AG08395 (cell line): ENCODE data around the gene PRKAR1B.
"Not testable (repeated sequence)": the region's sequence is repeated elsewhere in the genome, so short reads cannot be mapped to it uniquely, and the experiment has no call there.

Source experiments
- DNase-seq: peaks from one replicate; pipeline ENCODE4 v3.0.0; 2012; ENCODE audit warnings: mixed read lengths, low spot score

Gene PRKAR1B

DNA sequence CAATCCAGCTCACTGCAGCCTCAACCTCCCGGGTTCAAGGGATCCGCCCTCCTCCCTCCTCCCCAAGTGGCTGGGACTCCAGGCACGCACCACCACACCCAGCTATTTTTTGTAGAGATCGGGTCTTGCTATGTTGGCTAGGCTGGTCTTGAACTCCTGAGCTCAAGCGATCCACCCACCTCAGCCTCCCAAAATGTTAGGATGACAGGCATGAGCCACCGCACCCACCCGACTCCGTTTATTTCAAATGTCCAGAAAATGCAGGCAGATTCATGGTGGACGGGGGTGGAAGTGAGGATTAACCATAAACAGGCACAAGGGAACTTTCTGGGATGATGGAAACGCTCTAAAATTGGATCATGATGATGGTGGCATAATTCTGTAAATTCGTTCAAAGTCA is 85.1 kb downstream of the PRKAR1B start:
- no peak for DNase-seq

DNA sequence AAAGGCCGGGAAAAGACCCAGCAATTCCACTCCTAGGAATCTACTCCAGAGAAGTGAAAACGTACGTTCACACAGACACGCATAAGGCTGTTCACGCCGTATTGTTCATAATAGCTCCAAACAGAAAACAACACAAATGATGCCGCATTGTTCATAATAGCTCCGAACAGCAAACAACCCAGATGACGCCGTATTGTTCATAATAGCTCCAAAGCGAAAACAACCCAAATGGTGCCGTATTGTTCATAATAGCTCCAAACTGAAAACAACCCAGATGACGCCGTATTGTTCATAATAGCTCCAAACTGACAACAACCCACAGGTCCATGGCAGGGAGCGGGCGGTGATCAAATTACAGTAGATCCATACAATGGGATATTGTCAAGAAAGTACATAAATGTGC is 85.8 kb downstream of the PRKAR1B start:
- no peak for DNase-seq

DNA sequence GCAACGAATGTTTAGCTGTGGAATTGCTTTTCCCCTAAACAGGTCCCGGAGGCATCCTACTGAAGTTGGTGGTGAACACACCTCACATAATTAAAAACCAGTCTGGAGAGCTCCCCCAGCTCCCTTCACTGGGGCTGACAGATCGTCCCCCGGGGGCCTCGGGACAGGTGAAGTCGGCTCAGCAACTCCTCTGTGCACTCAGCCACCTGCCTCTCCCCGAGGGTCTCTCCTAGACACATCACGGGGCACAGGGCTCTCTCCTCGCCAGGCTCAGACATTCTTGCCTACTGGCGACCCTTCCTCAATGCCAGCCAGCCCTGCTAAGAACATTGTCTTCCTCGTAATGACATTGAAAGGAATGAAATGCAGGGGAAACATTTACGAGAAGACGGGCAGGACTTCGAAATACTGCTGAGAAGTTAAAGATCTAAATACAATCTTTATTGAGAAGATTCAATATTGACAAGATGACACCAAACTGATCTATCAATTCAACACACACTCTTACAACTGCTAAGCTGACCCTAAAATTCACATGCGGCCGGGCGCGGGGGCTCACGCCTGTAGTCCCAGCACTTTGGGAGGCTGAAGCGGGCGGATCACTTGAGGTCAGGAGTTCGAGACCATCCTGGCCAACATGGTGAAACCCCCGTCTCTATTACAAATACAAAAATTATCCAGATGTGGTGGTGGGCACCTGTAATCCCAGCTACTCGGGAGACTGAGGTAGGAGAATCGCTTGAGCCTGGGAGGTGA is 88.6 kb downstream of the PRKAR1B start:
- DNase-seq: no peak

DNA sequence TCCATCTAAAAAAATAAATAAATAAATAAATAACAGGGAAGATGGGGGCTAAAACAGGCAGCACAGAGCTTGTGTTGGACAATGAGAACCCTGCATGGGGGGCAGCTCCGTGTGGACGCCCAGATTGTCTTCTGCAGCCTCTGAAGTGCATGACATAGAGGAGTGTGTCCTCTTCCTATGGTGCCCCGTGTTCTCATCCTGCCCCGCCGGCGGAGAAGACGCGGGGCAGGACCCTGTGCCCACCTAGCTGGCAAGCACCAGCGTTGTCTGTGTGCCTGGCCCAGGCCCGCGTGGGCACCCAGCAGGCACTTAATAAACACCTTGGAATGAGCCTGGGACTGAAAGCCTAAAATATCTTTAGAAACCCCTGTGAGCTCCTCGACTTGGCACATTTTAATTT is 89.3 kb downstream of the PRKAR1B start:
- no peak for DNase-seq

DNA sequence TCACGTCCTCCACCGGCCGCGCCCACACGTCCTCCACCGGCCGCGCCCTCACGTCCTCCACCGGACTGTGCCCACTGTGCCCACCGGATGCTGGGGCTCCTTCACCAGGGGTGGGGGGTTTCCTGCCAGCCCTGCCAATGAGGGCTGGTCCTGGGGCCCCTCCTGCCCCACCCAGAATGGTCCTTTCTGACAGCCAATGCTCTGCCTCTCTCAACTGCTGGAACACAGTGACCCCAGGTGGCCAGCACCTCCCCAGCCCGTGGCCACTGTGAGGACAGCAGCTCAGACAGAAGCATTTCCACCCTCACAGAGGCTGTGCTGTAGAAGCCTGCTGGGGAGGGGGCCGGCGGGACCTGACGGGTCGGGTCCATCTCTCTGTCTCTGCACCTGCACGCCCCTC is 90.7 kb downstream of the PRKAR1B start:
- DNase-seq: peak; percentile 50

DNA sequence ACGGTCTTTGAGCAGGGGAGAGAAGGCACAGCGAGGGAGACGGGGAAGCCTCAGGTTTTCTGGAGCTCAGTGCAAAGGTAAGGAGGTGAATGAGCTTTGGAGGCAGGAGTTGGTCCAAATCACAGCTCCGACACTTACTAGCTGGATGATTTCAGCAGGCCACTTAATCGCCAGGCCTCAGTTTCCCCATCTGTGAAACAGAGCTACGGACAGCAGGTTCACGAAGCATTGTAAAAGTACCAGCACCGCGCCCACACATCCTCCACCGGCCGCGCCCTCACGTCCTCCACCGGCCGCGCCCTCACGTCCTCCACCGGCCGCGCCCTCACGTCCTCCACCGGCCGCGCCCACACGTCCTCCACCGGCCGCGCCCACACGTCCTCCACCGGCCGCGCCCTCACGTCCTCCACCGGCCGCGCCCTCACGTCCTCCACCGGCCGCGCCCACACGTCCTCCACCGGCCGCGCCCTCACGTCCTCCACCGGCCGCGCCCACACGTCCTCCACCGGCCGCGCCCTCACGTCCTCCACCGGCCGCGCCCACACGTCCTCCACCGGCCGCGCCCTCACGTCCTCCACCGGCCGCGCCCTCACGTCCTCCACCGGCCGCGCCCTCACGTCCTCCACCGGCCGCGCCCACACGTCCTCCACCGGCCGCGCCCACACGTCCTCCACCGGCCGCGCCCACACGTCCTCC is 91.2 kb downstream of the PRKAR1B start:
- not testable (repeated sequence) for DNase-seq

DNA sequence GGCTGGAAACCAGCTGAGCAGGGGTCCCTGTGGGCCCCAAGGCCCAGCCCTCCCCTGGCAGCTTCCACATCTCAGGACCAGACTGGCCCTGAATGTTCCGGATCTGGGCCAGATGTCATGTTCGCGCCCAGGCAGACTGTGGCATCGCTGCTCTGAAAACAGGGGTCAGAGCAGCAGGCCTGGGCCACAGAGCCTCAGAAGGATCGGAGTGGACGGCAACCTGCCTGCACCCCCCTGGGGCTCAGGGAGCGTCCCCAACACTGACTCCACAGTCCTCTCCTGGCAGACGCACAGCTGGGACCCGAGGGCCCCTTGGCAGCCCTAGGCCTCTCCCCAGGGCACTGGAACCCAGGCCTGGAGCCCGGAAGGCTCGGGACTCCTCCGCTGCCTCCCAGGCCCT is 91.9 kb downstream of the PRKAR1B start:
- no peak for DNase-seq

DNA sequence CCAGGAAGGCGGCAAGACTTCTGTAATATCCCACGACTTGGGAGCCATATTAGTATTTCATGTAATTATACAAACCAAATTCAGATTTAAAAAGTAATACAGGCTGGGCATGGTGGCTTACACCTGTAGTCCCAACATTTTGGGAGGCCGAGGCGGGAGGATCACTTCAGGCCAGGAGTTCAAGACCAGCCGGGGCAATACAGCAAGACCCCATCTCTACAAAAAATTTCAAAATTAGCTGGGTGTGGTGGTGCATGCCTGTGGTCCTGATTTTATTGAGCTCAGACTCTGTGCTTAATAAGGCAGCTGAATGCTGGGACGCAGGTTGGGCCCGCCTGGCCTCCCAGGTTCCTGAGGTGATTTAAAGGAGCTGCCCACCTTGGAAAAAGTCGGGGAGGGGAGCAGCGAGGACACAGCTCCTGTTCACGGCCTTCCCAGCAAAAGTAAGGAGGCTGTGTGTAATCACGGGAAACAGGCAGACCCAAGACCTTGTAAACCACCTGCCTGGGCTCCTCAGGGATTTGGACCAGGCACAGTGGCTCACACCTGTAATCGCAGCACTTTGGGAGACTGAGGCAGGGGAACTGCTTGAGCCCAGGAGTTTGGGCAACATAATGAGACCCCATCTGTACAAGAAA is 93.6 kb downstream of the PRKAR1B start:
- no peak for DNase-seq

DNA sequence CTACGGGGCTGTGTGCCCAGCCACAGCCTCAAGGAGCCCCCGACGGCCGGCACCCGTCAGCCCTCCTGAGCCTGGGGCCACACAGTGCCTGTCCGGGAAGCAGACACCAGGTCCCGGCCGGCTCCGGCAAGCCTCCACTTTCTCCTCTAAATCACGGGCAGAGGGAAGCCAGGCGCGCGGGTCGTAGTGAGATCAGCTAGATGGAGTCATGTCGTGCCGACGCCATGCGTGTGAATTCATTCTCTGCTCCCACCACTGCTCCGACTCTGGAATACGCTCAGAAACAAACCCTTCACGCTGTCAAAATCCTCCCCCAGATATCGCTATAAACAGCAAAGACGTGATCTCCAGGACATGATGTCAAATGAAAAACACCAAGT is 94.3 kb downstream of the PRKAR1B start:
- no peak for DNase-seq

DNA sequence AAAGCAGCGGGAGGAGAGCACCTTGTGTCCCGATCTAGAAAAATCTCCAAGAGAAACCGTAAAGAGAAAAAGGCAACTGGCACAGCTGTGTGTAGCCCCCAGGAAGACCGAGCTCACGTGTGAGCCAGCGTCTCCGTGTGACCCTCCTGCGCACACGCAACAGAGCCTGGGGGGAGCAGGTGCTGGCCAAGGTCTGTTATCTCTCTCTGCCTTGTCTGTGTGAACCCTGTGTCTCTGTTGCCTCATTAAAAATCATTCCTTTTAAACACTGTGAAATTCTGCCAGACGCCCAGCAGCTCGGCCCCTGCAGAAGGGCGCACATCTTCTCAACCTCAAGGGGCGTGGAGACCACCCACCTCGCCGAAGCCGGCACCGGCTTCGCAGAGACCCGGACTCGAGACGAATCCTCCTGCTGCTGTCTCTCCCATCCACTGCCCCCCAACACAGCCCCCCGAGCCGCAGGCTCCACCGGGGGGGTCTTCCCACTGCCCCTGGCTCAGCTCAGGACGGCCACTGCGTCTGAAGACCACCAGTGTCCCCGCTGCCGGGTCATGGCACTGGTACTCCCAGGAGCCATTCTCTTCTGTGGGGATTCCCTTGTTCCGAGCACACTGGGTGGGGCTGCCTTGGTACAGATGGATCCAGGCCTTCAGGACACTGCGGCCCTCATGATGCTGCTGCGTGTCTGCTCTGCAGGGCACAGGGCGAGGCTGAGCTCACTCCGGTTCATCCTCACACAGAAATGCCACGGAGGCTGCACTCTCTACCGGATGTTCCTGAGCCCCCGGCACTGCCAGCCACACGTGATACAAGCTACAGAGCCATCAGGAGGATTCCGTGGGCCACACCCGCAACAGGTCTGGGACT is 94.9 kb downstream of the PRKAR1B start:
- no peak for DNase-seq

DNA sequence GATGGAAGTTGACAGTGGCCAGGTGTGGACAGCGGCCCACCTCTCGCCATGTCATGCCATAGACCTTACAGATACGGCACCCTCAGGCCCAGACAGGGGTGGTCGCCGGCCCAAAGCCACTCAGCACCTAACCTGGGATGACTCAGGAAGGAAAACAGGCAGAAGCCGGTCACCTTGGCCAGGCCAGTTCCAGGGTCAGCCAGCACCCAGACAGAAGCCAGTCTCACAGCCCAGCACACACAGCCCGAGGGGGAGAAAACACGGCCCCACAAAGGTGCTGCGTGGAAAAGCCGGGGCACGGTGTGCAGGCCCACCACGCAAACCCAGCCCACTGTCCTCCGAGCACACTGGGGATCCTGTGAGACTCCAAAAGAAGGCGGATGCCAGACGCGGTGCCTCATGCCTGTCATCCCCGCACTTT is 95.8 kb downstream of the PRKAR1B start:
- DNase-seq: no peak

DNA sequence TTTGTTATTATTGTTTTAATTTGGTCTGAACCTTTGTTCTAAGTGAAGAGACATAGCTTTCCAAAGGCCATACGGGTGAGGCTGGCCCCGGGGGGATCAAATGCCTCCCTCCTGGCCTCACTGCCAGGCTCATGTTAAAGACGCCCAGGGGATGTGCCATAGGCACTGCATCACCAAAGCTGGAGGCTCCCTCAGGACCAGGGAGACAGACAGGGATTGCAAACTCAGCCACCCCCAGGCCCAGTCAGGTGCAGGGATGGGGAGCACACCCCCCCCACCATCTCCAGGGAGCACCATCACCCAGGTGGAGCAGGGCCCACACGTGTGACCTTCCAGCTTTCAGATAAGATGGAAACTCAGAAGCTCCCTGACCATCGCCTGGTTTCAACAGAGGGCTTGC is 96.5 kb downstream of the PRKAR1B start:
- no peak for DNase-seq

DNA sequence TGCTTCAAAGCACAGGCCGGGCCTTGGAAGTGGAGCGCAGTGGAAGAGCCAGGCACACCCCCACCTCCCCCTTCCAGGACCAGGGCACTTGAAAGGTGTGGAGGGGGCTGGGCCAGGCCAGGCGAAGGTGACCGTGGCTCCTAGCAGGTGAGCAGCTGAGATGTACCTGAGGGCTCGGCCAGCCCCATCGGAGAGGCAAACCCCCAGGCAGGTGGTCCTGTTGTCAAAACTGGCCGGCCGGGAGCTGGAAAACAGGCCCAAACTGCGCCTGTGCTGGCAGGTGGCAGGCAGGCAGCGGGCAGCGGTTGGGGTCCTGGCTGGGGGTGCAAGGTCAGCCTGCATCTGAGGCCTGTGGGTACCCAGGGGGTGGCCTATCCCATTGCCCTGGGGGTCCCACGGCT is 97.0 kb downstream of the PRKAR1B start:
- no peak for DNase-seq

DNA sequence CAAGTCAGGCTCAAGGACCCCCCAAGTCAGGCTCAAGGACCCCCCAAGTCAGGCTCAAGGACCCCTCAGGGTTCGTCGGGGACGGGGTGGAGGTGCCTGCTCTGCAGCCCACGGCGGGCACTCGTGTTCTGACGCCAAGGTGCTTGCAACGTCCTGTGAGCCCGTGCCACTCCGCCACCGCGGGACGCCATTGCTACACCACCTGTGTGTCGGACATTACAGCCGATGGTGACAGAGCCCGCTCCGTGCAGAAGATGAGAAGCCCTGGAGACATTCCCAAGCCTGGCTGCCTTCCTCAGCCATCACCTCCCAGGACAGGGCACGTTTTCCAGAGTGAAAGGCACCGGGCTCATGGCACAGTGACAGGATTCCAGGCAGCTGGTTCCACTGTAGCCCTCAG is 98.3 kb downstream of the PRKAR1B start:
- DNase-seq: no peak

DNA sequence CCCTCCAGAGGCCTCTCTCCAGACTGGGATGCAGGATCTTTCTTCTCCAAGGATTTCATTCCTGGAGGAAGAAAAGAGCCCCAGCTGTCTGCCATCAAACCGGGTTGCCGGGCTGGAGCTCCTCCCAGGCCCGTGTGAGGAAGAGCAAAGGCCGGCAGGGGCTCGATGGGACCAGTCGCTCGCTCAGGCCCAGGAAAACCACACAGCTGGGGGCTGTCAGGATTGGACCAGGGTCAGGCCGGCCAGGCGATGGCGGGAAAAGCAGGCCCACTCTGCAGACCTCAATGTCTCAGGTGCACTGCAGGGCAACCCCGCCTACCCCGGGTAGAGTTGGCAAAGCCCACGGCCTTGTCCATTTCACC is 98.7 kb downstream of the PRKAR1B start:
- no peak for DNase-seq

DNA sequence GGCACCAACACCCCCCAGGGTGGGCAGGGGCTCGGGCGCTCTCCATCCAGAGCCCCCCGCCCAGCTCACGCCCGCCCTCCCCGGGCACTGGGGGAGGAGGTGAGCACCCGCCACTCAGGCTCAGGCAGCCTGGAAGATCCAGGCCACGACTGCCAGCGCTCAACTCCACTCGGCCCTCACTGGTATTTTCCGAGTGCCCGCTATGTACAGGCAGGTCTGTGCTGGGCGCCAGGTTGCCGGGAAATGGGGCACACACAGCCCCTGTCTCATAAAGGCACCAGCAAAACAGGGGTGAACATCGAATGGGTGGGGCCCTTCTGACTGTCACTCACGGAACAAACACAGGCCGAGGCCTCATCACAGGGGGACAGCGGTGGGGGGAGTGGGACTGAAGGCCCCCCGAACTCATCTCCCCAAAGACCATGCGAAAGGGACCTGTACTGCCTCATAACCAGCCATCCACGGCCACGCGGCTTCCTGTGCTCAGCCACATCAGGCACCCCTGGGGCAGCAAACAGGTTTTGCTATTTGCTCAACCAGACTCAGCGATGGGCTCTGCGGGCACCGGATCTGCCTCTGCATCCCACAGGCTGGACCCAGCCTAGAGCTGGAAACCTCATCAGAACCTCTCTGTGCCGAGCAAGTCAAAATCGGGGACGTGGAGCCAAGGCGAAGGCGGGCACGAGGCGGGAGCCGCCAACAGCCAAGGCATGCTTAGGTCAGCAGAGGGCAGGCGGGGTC is 99.2 kb downstream of the PRKAR1B start:
- no peak for DNase-seq

DNA sequence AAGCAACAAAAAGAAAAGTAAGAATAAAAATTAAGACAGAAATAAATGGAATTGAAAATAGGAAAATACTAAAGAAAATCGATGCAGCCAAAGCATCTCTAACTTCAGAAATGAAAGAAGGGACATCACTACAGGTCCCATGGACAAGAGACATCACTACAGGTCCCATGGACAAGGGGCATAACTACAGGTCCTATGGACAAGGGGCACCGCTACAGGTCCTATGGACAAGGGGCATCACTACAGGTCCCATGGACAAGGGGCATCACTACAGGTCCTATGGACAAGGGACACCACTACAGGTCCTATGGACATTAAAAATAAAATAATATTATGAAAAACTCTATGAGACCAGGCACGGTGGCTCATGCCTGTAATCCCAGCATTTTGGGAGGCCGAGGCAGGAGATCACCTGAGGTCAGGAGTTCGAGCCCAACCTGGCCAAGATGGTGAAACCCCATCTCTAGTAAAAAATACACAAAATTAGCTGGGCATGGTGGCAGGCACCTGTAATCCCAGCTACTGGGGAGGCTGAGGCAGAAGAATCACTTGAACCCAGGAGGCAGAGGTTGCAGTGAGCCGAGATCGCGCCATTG is 101.6 kb downstream of the PRKAR1B start:
- DNase-seq: no peak

DNA sequence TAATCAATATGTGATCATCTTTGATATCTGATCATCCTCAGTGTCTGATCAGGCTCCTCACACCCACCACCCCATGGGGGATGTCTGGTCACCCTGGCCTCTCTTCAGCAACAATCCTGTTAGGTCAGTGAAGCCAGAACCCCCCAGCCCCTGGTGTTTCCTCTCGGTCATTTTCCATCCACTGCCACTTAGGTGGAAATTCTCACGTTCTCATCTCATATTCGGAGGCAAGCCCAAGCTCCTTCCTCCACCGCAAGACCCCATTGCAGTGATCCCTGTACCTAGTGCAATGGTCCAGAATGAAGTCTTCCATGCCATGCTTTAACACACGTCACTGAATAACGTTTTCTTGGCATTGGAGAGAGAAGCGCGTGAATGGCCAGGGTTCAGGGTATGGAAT is 103.6 kb downstream of the PRKAR1B start:
- no peak for DNase-seq

DNA sequence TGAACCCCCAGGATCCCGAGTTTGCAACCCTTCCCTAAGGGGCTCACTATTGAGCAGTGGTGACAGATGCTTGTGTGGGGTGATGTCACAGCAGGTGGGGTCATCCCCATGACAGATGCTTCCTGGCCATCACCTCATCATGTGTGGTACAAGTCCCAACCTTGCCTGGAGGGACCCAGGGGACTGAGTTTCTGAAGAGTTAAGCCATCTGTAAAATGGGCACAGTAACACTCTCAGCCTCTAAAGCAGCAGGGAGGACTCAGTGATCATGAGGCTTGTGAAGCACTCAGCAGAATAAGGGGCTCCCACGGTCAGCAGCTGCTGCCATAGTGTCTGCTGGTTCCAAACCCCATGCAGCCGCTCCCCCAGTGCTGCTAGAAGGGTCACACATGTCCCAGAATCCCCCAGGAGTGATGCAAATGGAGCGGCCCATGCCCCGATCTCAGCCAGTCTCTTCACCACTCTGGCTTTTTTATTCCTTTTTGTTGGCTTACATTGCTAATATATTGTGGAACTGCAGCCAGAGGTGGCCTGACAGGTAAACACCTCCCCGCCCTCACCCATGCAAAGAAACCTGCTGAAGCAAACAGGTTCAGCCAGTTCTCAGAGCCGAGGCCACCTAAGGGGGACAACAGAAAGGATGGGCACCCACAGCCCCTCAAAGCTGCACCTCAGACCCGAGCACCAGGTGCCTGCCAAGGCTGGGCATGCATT is 105.4 kb downstream of the PRKAR1B start:
- DNase-seq: no peak

DNA sequence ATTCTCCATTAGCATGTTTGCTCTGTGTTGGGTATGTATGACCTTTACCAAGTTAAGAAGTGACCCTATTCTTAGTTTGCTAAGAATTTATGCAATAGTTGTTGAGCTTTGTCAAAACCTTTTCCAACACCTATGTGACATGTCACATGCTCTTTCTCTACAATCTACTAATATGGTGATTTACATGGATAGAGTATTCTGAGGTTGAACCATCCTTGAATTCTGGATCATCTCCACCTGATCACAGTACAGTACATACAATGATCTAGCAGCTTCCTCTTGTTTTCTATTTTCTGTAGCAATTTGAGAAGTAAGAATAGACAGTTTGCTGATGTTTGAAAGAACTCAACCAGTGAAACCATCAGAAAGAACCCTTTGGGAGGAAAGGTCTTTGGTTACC is 106.2 kb downstream of the PRKAR1B start:
- no peak for DNase-seq

DNA sequence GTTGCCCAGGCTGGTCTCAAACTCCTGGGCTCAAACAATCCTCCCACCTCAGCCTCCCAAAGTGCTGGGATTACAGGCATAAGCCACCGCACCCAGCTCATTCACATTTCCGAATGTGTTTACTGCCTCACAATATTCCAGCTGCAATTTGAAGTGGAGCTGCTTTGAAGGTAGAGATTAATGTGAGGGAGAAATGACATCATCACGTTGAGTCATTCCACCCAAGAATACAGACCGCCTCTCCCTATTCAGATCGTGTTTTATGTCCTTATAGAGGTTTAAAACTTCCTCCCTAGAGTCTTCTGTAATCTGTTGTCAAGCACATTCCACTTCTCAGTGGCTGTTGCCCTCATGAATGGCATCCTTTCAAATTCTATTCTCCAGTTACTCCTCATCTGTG is 107.0 kb downstream of the PRKAR1B start:
- peak; percentile 36 for DNase-seq
